HepG2 (cell line): ENCODE measurements around the gene APC2. TPM values are rescaled to one million over a fixed set of nuclear protein-coding genes. Genes with fewer than 3 reads are reported as not detected.

ENCODE experiments used
- ATAC-seq: fragments of 200-7000 bp; cut with Tn5 transposase; 3 replicates; pipeline ENCODE4 v1.9.1; 2020; ENCODE audit warnings: mild to moderate bottlenecking, moderate library complexity
- BruUV-seq: library from RNA; stranded (reverse); fragments of 400-500 nt; replicated peaks from 2 replicates; lab custom pipeline; 2021; lab: Mats Ljungman, UMichigan
- CTCF ChIA-PET: fragments of 300-600 bp; formaldehyde crosslinking; extraction: SDS; loops from one replicate; lab custom pipeline; 2021; ENCODE audit warnings: low total read pairs, inconsistent platforms, low intra/inter-chr PET ratio; lab: Yijun Ruan, JAX
- POLR2A ChIA-PET: fragments of 350-600 bp; sonication (Branson Sonifier 250); formaldehyde crosslinking; loops from one replicate; lab custom pipeline; 2020; ENCODE audit warnings: antibody characterized with exemption, inconsistent platforms; lab: Yijun Ruan, JAX
- DNase-seq: peaks from one replicate; pipeline ENCODE4 v3.0.0-alpha.2; 2015; ENCODE audit warnings: low spot score
- FAIRE-seq: peaks from 3 replicates; lab custom pipeline; 2011; peaks lifted over from hg19 to GRCh38; lab: Jason Lieb, UNC
- H2AFZ ChIP-seq: one replicate; pipeline ENCODE4 v1.6.1; 2011; ENCODE audit warnings: low read length, inconsistent platforms
- H3K27ac ChIP-seq: fragments of 300-600 bp; 3 replicates; pipeline ENCODE4 v1.8.0; 2011; ENCODE audit warnings: mixed run types, mild to moderate bottlenecking, mixed read lengths, low read length, inconsistent platforms; ENCODE audit not compliant: insufficient read depth; ENCODE audit errors: extremely low read length
- H3K27me3 ChIP-seq, 2 experiments: fragments of 200-600 bp in 1 of 2; 2 replicates in 1 of 2; 3 replicates in 1 of 2; pipeline versions ENCODE4 v1.6.0 to v1.8.0; 2011; ENCODE audit warnings: low read length in 2 of 2, mild to moderate bottlenecking in 2 of 2, moderate library complexity in 2 of 2, inconsistent platforms in 1 of 2; ENCODE audit not compliant: insufficient read depth in 2 of 2, control insufficient read depth in 1 of 2
- H3K36me3 ChIP-seq, 2 experiments: fragments of 200-600 bp in 1 of 2; replicated peaks in 1 of 2; 2 replicates in 1 of 2; 3 replicates in 1 of 2; pipeline versions ENCODE4 v1.5.1 to v1.8.0; 2011; ENCODE audit warnings: low read length in 2 of 2, inconsistent platforms in 1 of 2; ENCODE audit not compliant: insufficient read depth in 2 of 2, control insufficient read depth in 1 of 2
- H3K4me1 ChIP-seq: 2 replicates; pipeline ENCODE4 v1.5.1; 2012; ENCODE audit warnings: low read length, inconsistent platforms; ENCODE audit not compliant: insufficient read depth
- H3K4me2 ChIP-seq: 2 replicates; pipeline ENCODE4 v1.6.0; 2011; ENCODE audit warnings: low read depth, low read length, inconsistent platforms
- H3K4me3 ChIP-seq, 3 experiments: fragments of 200-600 bp in 1 of 3; sonication (generic), shearing (Covaris generic) in 1 of 3; replicated peaks in 1 of 3; 2 replicates each; pipeline ENCODE4 v1.5.1; 2011 to 2016; ENCODE audit warnings: low read length in 3 of 3, inconsistent platforms in 2 of 3, low read depth in 2 of 3, mild to moderate bottlenecking in 2 of 3, control low read depth in 1 of 3, mixed read lengths in 1 of 3; ENCODE audit not compliant: insufficient read depth in 1 of 3
- H3K79me2 ChIP-seq: one replicate; pipeline ENCODE4 v1.6.1; 2011; ENCODE audit warnings: low read length, inconsistent platforms; ENCODE audit not compliant: insufficient read depth
- H3K9ac ChIP-seq: 2 replicates; pipeline ENCODE4 v1.6.0; 2011; ENCODE audit warnings: mild to moderate bottlenecking, low read depth, low read length, inconsistent platforms; ENCODE audit not compliant: insufficient read depth
- H3K9me3 ChIP-seq: 2 replicates; pipeline ENCODE4 v1.5.1; 2012; ENCODE audit warnings: mild to moderate bottlenecking, low read length
- H4K20me1 ChIP-seq: 2 replicates; pipeline ENCODE4 v1.6.0; 2011; ENCODE audit warnings: inconsistent platforms, mild to moderate bottlenecking, low read length, moderate library complexity; ENCODE audit not compliant: insufficient read depth
- DNMT3B ChIP-seq: conservative IDR thresholded peaks from 2 replicates; pipeline ENCODE4 v1.6.1; 2016; ENCODE audit warnings: missing biosample characterization, control low read depth
- GATA4 ChIP-seq: sonication (generic); IDR thresholded peaks from 2 replicates; pipeline ENCODE4 v1.6.1; 2016; ENCODE audit warnings: antibody characterized with exemption, low read depth, borderline replicate concordance
- SOX6 ChIP-seq, 2 experiments: fragments of 450-650 bp in 1 of 2; sonication (generic) in 1 of 2; formaldehyde crosslinking in 1 of 2; IDR thresholded peaks; 2 replicates each; pipeline versions ENCODE4 v1.4.0 to v1.6.1; 2017 to 2020; ENCODE audit warnings: antibody characterized with exemption in 1 of 2, mild to moderate bottlenecking in 1 of 2, missing genetic modification reagents in 1 of 2
- ZNF446 ChIP-seq: sonication (generic); formaldehyde crosslinking; IDR thresholded peaks from 2 replicates; pipeline ENCODE4 v1.5.0; 2020; ENCODE audit warnings: mild to moderate bottlenecking, missing genetic modification reagents
- ZNF530 ChIP-seq: sonication (generic); formaldehyde crosslinking; IDR thresholded peaks from 2 replicates; pipeline ENCODE4 v1.5.0; 2020; ENCODE audit warnings: low read depth, mild to moderate bottlenecking, missing genetic modification reagents
- ZNF570 ChIP-seq: sonication (generic); formaldehyde crosslinking; IDR thresholded peaks from 2 replicates; pipeline ENCODE4 v1.4.0; 2020; ENCODE audit warnings: mild to moderate bottlenecking, missing genetic modification reagents, borderline replicate concordance
- ZNF747 ChIP-seq: sonication (generic); formaldehyde crosslinking; IDR thresholded peaks from 2 replicates; pipeline ENCODE4 v1.8.1; 2023; ENCODE audit warnings: missing genetic modification reagents, mild to moderate bottlenecking, borderline replicate concordance
- ZNF772 ChIP-seq: sonication (generic); formaldehyde crosslinking; IDR thresholded peaks from 2 replicates; pipeline ENCODE4 v1.5.0; 2020; ENCODE audit warnings: mild to moderate bottlenecking, missing genetic modification reagents
- WGBS: methylation state at CpG from one replicate; pipeline ENCODE4 v1.1.6; 2017; ENCODE audit warnings: low lambda C conversion rate; 5-methylcytosine and 5-hydroxymethylcytosine counted together
- in situ Hi-C: cut with HindIII; loops from 2 replicates; pipeline ENCODE4 v1.10.0; 2017; ENCODE audit warnings: low pct_unique_long_range_greater_than_20kb; ENCODE audit not compliant: extremely low pct_ligation_motif_present
- intact Hi-C: fragments of 100-400 bp; cut with micrococcal nuclease; formaldehyde crosslinking; loops from one replicate; pipeline ENCODE4 v1.10.0; 2022; ENCODE audit not compliant: unreplicated experiment
- polyA plus RNA-seq, 8 experiments: library from polyadenylated mRNA; depleted of rRNA in 3 of 8; stranded (reverse) in 7 of 8; unstranded in 1 of 8; fragments of >200 nt; fragmentation: Illumina TruSeq in 4 of 8; extraction: Trizol in 4 of 8; gene quantifications; 2 replicates each; pipeline versions ENCODE4 v1.2.1 to v1.2.3, GENCODE V29; 2011 to 2016; ENCODE audit warnings: low read depth in 4 of 8, missing spikeins in 1 of 8, mixed read lengths in 1 of 8; ENCODE audit not compliant: insufficient read depth in 1 of 8
- total RNA-seq, 5 experiments: library from RNA; depleted of rRNA; stranded (reverse); fragments of >200 nt; fragmentation: Illumina TruSeq; extraction: Trizol; gene quantifications; 2 replicates each; pipeline ENCODE4 v1.2.3, GENCODE V29; 2016; ENCODE audit warnings: low read depth in 1 of 5
- TF ChIP-seq, protein P1 (sequence below): sonication (generic); formaldehyde crosslinking; IDR thresholded peaks from 2 replicates; pipeline ENCODE4 v1.4.0; 2020; ENCODE audit warnings: missing genetic modification reagents
- TF ChIP-seq, protein P2 (sequence below): sonication (generic); formaldehyde crosslinking; IDR thresholded peaks from 2 replicates; pipeline ENCODE4 v1.4.0; 2020; ENCODE audit warnings: missing genetic modification reagents, borderline replicate concordance
- TF ChIP-seq, protein P3 (sequence below): sonication (generic); formaldehyde crosslinking; IDR thresholded peaks from 2 replicates; pipeline ENCODE4 v1.8.0; 2022; ENCODE audit warnings: mild to moderate bottlenecking, missing genetic modification reagents; ENCODE audit not compliant: insufficient replicate concordance
- TF ChIP-seq, protein P4 (sequence below): sonication (generic); formaldehyde crosslinking; conservative IDR thresholded peaks from 2 replicates; pipeline ENCODE4 v1.8.1; 2023; ENCODE audit warnings: missing genetic modification reagents

APC2 gene
- total and polyA plus RNA-seq, 2 of the 13 experiments (the other 11 are each of a cell fraction or from before 2014, with no cell fraction given) = 0.08 to 0.22 TPM

DNA sequence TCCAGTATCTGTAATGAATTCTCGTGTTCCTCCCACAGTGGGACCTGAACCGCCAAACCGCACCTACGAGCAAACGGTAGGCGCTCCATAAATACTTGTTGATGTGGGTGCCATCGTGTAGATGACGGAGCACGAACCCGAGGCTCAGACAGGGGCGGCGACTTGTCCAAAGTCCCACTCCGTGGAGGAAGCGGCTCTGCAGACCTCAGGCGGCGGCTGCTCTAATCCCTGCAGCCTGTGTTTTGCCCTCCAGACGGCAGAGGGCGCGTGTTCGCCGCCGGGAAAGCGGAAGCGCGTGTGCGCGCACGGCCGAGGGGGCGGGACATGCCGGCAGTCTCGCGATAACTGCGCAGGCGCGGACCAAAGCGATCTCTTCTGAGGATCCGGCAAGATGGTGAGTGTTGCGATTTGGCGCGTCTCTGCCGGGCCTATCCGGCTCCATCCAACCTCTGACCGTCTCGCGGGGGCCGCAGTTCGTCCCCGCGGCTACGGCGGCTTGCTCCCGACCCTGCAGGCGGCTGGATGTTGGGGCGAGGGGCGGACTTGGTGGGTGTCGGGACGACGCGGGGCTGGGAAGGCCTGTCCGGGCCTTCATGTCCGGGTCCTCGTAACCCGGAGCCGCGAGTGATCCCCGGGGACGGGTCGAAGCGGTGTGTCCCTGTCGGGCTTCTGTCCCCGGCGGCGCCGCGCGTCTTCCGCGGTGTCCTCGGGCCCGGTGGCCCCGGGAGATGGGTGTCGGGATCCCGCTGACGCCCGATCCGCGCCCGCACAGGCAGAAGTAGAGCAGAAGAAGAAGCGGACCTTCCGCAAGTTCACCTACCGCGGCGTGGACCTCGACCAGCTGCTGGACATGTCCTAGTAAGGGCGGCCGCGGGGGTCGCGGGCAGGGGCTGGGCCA lies 11.6 kb upstream of the APC2 start, which contains the start of gene RPS15 (continued):
- TF ChIP-seq, protein P1, sequence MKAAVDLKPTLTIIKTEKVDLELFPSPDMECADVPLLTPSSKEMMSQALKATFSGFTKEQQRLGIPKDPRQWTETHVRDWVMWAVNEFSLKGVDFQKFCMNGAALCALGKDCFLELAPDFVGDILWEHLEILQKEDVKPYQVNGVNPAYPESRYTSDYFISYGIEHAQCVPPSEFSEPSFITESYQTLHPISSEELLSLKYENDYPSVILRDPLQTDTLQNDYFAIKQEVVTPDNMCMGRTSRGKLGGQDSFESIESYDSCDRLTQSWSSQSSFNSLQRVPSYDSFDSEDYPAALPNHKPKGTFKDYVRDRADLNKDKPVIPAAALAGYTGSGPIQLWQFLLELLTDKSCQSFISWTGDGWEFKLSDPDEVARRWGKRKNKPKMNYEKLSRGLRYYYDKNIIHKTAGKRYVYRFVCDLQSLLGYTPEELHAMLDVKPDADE (CRISPR knock-in tag) = 0 out of 2 replicates have a peak, but pooled peaks have one; percentile 59
- TF ChIP-seq ZNF772 (CRISPR knock-in tag) (peak; percentile 97; the same call in 1 of the 2 replicates), ZNF747 (peak; percentile 98), ZNF570 (0 out of 2 replicates have a peak, but pooled peaks have one; percentile 81), SOX6 (IDR thresholded peaks at IDR 0.05) (no peak), SOX6 (CRISPR knock-in tag; IDR thresholded peaks at IDR 0.05) (peak; percentile 87), ZNF530 (no peak)

DNA sequence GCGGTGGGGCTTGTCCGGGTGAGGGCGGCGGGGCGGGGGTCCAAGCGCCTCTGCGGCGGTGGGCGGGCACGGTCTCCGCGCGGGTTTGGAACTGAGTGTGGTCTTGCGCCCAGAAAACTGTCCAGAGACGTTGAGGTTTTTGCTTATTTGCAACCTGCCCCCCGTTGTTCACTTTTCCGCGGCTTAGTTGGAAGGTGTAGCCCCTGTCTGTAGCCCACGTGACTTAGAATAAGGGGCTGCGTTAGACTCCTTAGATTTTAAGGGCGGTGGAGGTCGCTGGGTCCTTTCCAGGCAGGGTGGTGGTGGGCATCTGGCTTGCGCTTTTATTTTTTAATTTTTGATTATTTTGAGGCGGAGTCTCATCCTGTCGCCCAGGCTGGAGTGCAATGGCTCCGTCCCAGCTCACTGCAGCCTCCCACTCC lies 11.0 kb upstream of the APC2 start:
- 0% methylated on average over 7 of the region's 26 CpGs for WGBS
- in situ Hi-C loops = no loop called here
- BruUV-seq = no TSS peak
- Histone ChIP-seq H3K4me1 (peaks cover 33% of the 10 kb centered on the region), H3K27ac (peak overlapping the region; percentile 82), H3K36me3 (peaks cover 16 to 40% of the 10 kb centered on the region in 2 experiments), H3K9ac (peak overlapping the region; percentile 99), H3K4me2 (peak overlapping the region; percentile 99), H3K9me3 (no peaks in the 10 kb centered on the region), H4K20me1 (peaks cover 36% of the 10 kb centered on the region), H2AFZ (no peak overlapping the region), H3K79me2 (peaks cover 31% of the 10 kb centered on the region), H3K27me3 (no peaks in the 10 kb centered on the region), H3K4me3 (peak overlapping the region; percentile 86 to 89 (median 87))
- ATAC-seq (peak; percentile 4; the same call in 2 of the 3 replicates), DNase-seq (no peak), FAIRE-seq (no peak)
- CTCF ChIA-PET = no interaction called here
- intact Hi-C loops = no loop called here
- POLR2A ChIA-PET = interaction anchor here (1.1 to 1.2 kb wide), 2 partner anchors 17 to 170 kb away, joined by 4 read pairs; partner anchors contain the start of gene CIRBP
- TF ChIP-seq ZNF446 (CRISPR knock-in tag) (no peak), DNMT3B (CRISPR knock-in tag) (no peak), GATA4 (no peak)
- TF ChIP-seq, protein P2, sequence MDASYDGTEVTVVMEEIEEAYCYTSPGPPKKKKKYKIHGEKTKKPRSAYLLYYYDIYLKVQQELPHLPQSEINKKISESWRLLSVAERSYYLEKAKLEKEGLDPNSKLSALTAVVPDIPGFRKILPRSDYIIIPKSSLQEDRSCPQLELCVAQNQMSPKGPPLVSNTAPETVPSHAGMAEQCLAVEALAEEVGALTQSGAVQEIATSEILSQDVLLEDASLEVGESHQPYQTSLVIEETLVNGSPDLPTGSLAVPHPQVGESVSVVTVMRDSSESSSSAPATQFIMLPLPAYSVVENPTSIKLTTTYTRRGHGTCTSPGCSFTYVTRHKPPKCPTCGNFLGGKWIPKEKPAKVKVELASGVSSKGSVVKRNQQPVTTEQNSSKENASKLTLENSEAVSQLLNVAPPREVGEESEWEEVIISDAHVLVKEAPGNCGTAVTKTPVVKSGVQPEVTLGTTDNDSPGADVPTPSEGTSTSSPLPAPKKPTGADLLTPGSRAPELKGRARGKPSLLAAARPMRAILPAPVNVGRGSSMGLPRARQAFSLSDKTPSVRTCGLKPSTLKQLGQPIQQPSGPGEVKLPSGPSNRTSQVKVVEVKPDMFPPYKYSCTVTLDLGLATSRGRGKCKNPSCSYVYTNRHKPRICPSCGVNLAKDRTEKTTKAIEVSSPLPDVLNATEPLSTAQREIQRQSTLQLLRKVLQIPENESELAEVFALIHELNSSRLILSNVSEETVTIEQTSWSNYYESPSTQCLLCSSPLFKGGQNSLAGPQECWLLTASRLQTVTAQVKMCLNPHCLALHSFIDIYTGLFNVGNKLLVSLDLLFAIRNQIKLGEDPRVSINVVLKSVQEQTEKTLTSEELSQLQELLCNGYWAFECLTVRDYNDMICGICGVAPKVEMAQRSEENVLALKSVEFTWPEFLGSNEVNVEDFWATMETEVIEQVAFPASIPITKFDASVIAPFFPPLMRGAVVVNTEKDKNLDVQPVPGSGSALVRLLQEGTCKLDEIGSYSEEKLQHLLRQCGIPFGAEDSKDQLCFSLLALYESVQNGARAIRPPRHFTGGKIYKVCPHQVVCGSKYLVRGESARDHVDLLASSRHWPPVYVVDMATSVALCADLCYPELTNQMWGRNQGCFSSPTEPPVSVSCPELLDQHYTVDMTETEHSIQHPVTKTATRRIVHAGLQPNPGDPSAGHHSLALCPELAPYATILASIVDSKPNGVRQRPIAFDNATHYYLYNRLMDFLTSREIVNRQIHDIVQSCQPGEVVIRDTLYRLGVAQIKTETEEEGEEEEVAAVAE (CRISPR knock-in tag) = no peak
- TF ChIP-seq, protein P3, sequence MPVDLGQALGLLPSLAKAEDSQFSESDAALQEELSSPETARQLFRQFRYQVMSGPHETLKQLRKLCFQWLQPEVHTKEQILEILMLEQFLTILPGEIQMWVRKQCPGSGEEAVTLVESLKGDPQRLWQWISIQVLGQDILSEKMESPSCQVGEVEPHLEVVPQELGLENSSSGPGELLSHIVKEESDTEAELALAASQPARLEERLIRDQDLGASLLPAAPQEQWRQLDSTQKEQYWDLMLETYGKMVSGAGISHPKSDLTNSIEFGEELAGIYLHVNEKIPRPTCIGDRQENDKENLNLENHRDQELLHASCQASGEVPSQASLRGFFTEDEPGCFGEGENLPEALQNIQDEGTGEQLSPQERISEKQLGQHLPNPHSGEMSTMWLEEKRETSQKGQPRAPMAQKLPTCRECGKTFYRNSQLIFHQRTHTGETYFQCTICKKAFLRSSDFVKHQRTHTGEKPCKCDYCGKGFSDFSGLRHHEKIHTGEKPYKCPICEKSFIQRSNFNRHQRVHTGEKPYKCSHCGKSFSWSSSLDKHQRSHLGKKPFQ (CRISPR knock-in tag) = no peak
- TF ChIP-seq, protein P4, sequence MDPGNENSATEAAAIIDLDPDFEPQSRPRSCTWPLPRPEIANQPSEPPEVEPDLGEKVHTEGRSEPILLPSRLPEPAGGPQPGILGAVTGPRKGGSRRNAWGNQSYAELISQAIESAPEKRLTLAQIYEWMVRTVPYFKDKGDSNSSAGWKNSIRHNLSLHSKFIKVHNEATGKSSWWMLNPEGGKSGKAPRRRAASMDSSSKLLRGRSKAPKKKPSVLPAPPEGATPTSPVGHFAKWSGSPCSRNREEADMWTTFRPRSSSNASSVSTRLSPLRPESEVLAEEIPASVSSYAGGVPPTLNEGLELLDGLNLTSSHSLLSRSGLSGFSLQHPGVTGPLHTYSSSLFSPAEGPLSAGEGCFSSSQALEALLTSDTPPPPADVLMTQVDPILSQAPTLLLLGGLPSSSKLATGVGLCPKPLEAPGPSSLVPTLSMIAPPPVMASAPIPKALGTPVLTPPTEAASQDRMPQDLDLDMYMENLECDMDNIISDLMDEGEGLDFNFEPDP (CRISPR knock-in tag) = 0 out of 2 replicates have a peak, but pooled peaks have one; percentile 51
